Measurements from ENCODE around the gene RSL24D1.
A peak's percentile ranks its signal among the peaks of the same experiment; 100 is the strongest.

RSL24D1 gene

DNA sequence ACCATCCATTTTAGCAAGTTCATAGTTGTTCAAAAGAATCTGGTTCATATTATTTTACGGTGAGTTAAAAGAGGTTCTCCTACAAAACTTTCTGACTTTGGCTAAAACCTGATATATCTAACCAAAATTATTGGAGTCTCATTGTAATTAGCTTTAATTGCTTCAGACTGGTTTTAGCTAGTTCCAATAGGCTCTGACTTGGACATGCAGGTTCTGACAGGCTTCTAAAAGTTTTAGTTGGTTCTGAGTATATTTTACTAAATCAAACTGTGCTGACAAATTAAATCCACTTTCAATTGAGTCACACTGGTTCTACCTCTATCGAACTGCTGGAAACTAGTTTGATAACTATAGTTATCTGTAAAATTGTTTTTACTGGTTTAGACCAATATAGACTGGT lies 42.1 kb upstream of the RSL24D1 start:
- TF ChIP-seq, protein P1, sequence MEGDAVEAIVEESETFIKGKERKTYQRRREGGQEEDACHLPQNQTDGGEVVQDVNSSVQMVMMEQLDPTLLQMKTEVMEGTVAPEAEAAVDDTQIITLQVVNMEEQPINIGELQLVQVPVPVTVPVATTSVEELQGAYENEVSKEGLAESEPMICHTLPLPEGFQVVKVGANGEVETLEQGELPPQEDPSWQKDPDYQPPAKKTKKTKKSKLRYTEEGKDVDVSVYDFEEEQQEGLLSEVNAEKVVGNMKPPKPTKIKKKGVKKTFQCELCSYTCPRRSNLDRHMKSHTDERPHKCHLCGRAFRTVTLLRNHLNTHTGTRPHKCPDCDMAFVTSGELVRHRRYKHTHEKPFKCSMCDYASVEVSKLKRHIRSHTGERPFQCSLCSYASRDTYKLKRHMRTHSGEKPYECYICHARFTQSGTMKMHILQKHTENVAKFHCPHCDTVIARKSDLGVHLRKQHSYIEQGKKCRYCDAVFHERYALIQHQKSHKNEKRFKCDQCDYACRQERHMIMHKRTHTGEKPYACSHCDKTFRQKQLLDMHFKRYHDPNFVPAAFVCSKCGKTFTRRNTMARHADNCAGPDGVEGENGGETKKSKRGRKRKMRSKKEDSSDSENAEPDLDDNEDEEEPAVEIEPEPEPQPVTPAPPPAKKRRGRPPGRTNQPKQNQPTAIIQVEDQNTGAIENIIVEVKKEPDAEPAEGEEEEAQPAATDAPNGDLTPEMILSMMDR (IDR thresholded peaks at IDR 0.05; ENCODE audit: low read depth, low read length): no peak
- no peak overlapping the region for H3K4me3 ChIP-seq (replicated peaks in 1 of 2; ENCODE audit: low read depth in 2 of 2, low read length in 2 of 2)
- DNase-seq (ENCODE audit: low read depth in 2 of 2): no peak

DNA sequence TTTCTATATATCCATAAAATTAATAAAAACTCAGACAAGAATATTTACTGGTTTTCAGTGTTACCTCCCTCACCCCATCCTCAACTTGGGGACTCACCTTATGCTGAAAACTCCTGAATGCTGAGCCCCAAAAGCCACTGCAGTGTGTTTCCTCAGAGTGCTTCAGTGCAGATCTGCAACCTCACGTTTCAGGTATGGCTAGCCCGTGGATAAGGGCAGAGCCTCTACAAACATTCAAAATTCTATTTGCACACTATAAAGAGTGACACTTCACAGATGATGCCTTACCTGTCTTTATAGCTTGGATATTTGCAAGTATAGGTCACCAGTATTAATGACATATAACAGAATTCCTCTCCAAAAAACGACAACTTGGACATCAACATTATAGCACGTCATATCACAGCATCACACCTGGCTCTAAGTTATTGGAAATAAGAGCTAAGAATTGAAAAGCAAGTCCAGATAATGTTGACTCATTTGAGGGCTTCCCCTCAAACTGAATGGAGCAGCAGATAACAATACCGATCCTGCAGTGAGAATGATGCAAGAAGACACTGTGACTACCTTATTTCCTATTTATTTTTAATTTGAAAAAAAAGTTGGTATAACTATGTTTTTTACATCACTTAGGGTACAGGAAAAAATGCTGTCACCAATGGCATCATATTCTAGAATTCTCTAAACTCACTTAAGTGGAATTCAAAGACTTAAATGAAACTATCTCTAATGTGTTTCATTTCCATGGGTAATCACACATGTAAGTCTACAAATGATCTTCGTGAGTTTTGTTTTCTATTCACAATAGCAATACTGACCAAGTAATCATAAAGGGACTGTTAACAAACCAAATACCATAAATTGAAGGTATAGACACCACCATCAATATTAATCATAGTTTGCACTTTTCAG lies 40.7 kb upstream of the RSL24D1 start:
- peak in 1 of 2 donors; percentile 38 for DNase-seq (ENCODE audit: low read depth in 2 of 2)
- H3K4me3 ChIP-seq (replicated peaks in 1 of 2; ENCODE audit: low read depth in 2 of 2, low read length in 2 of 2): no peak overlapping the region

DNA sequence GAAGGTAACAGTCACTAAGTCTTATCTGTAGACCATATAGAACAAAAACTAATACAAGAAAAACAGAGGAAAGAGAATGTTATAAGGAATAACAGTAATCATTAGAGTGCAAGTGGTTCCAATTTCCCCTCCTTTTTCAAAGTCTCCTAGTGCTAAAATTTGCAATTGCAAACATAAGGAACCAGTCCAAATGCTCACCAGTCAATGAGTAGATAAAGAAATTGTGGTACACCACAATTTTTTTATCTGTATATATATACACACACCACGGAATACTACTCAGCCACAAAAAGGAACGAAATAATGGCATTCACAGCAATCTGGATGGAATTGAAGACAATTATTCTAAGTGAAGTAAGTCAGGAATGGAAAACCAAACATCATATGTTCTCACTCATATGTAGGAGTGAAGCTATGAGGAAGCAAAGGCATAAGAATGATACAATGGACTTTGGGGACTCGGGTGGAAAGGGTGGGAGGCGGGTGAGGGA lies 38.9 kb upstream of the RSL24D1 start:
- TF ChIP-seq, protein P1 (IDR thresholded peaks at IDR 0.05; ENCODE audit: low read depth, low read length): no peak
- no peak overlapping the region for H3K4me3 ChIP-seq (replicated peaks in 1 of 2; ENCODE audit: low read depth in 2 of 2, low read length in 2 of 2)
- DNase-seq (ENCODE audit: low read depth in 2 of 2): no peak

More for the DNA sequence above, 40.7 kb upstream of the RSL24D1 start:
- TF ChIP-seq, protein P1 (IDR thresholded peaks at IDR 0.05; ENCODE audit: low read depth, low read length): no peak

DNA sequence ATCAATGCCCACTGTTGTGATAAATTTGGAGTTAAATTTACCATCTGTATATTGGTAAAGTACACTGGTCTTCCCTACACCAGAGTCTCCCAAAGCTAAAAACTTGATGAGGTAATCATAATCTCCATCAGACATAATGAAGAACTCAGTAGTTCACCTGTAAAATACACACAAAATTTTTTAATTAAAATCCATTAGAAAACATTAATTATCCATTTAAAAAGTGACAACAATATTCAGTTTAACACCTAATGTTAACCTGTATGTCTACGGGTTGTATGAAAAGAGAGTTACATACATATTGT lies 38.0 kb upstream of the RSL24D1 start:
- no peak for DNase-seq (ENCODE audit: low read depth in 2 of 2)
- TF ChIP-seq, protein P1 (IDR thresholded peaks at IDR 0.05; ENCODE audit: low read depth, low read length): no peak
- H3K4me3 ChIP-seq (replicated peaks in 1 of 2; ENCODE audit: low read depth in 2 of 2, low read length in 2 of 2): no peak overlapping the region

DNA sequence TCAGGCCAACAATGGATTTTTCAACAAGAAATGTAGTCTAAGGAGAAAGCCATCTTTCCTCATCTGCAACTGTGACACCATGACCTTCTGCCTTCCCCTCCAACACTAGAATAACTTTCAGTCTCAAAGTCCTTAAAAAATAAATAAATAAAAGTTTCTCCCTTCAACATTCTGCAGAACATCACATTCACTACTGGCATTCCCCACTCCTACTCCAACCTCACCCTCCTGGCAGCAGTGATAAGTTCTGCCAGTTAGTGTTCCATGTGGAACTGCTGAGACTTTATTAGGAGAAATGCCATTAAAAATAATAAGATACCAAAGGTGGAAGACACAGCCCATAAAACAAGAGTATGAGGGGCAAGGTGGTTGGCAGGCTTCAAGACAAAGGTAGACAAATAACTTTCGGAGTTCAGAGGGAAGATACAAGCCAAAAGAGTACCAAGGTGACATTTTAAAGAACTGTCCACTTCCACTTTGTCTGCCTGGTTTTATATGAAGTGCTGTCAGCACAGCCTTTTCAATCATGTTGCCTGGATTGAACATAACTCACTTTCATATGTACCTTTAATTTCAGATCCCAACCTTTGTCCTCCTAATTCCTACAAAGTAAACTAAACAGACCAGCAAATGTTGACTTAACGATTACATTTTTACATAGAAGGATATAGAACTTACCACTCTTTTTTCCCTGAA lies 37.5 kb upstream of the RSL24D1 start:
- no peak overlapping the region for H3K4me3 ChIP-seq (replicated peaks in 1 of 2; ENCODE audit: low read depth in 2 of 2, low read length in 2 of 2)
- no peak for DNase-seq (ENCODE audit: low read depth in 2 of 2)
- TF ChIP-seq, protein P1 (IDR thresholded peaks at IDR 0.05; ENCODE audit: low read depth, low read length): no peak

DNA sequence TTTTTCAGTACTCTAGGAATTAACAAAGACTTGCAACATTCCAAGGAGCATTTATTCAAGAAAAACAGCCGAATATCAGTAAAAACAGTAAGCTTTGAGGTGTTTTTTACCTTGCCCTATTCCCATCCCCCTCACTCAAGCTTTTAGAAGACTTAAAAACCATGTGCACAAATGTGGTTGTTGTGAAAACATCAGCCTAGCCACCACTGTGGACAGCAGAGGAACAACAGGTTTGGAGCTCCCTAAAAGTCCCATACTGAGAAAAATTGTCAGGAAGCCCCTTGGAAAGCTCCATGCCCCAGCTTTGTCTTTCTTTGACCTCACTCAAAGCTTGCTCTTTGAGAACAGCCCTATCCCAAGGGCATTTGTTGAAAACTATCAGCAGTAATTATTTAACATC lies 34.7 kb upstream of the RSL24D1 start:
- DNase-seq (ENCODE audit: low read depth in 2 of 2): no peak
- TF ChIP-seq, protein P1 (IDR thresholded peaks at IDR 0.05; ENCODE audit: low read depth, low read length): no peak
- H3K4me3 ChIP-seq (replicated peaks in 1 of 2; ENCODE audit: low read depth in 2 of 2, low read length in 2 of 2): no peak overlapping the region
